GM19455 (cell line): ENCODE results near the gene PIK3CD.
"Not testable (repeated sequence)": the region's sequence is repeated elsewhere in the genome, so short reads cannot be mapped to it uniquely, and the experiment has no call there.

ENCODE experiments used
- ATAC-seq: cut with Tn5 transposase; IDR thresholded peaks from one replicate; pipeline ENCODE4 v1.9.1; 2021; ENCODE audit not compliant: unreplicated experiment

The PIK3CD gene

DNA sequence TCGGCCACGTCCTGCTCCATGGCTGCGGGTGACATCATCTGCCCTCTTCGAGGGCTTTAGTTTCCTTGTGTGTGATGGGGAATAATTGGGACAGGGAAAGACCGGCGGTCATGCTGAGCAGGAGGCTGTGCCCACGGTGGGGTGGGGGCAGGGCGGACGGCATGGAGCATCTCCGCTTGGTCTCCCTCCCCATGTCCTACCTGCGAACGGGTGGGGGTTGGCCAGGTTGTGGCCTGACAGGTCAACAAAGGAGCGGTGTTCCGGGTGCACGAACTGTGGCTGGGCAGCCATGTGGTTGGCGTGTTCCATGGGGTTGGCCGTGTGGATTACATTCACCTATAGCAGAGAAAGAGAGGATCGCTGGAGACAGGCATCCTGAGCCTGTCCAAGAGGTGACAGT is 80.0 kb downstream of the PIK3CD start:
- ATAC-seq, result no peak

DNA sequence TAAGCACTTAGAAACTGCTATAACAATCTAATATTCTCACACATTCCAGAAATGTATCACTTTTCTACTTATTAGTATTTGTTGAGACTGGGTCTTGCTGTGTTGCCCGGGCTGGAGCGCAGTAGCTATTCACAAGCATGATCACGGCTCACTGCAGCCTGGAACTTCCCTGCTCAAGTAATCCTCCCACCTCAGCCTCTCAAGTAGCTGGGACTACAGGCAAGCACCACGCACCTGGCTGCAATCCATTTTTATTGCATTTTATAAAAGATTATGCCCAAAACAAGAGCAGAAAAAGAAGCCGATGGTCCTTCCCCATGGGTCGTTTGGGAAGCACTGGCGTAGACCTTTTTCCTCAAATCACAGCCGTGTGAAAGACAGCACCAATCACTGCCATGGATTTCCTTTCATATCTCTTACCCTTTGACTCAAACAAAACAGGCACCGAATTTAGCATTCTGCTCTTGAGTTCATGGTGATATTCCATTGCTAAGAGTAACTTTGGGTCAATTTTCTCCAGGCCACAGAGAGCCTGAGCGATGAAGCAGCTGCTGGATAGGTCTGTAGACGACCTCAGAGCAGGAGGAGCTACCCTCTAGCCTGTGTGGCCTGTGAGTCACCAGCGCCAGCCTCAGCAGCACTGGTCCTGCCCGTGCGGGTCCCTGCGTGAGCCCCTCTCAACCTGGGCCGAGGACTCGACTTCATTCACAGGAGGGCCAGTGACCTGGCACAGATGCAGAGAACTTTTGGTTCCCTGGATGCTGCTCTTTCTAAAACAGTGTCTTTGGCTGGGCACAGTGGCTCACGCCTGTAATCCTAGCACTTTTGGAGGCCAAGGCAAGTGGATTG is 80.8 kb downstream of the PIK3CD start:
- ATAC-seq, result no peak

DNA sequence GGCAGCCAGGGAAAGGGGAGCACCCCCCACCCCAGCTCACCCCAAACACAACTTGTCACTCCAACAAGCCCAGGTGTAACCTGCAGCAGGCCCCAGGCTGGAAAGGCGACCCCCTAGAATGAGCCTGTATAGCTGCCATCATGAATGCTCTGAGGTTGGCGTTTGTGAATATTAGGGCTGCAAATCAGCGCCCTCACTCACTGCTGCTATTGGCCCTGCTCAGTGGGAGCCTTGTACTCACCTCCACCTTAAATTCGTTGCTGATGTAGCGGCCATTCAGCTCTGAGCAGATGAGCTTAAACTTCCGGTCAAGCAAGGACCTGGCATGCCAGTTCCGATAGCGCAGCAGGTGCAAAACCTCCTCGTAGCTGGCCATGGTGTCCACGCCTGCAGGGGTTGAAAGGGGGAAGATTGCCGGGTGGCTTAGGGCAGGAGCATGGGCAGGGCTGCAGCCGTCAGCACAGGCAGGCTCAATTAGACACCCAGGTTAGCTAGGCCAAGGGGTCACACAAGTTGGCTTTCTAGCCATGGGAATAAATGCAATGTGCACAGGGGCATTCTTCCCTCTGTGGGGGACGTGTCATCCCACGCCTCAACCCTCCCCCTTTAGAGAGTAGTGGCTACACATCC is 81.7 kb downstream of the PIK3CD start:
- no peak for ATAC-seq

DNA sequence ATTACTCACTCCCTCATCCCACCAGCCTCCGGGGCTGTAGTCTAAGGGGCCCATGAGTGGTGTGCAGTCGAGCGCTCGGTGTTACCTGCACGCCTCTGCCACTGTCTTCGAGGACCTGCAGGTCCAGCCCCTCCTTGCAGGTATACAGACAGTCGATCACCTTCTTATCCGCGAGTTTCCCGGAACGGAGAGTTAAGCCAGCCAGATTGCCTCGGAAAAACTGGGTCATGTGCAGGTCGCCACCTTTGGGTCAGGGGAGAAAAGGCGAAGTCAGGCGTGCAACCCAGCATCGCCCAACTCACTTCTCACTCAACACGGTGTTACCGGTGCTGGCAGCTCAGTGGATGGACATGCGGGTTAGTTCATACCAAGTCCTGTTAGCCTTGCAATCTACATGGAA is 84.3 kb downstream of the PIK3CD start:
- no peak for ATAC-seq

DNA sequence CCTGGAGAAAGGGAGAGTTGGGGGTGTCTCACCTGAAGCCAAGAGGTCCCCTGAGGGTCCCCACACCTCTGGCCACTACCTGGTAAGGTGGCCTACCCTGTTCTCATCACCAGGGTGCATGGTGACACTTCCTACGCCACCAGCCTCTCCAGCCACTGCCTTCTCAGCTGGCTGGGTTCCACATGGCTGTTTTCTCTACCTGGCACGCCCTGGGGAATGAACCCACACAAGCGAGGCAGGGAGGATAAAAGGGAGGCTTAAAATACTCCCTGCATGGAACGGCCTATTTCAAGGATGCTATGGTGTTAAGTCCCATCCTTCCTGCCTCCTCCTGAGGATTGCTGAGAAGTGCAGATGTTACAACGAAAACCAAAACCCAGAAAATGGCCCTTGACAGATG is 84.7 kb downstream of the PIK3CD start:
- ATAC-seq, result no peak

DNA sequence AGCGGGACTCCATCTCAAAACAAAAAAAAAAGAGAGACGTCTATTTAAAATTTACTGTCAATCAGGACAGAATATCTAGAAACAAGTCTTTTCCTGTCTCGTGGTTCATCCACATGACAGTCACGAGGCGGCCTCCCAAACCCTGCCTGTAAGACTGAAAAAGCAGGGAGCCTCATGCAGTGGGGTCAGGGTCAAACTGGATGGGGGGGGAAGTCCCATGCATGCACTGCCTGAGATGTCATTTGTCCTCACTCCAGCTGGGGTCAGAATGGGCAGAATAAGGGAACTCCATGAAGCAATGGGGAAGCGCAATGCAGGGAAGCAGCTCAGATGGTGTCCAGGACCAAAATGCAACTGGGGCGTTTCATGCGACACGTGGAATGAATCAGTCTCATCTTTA is 85.5 kb downstream of the PIK3CD start:
- ATAC-seq, result no peak

DNA sequence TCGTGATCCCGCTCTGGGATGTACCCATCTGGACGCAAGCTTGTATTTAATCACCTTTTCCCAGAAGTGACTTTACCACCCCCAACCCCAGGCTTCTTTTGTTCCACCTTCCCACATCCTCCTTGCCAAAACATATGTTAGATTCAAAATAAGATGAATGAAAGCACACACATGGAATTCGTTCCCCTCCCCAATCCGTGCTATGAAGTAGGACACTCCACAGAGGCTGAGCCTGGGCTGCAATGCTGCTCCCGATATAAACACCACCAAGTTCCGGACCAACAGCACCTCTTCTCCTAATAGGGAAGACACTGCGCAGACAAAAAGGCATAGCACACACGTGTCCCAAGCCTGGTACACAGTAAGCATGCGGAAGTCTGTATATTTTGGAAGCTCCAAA is 86.1 kb downstream of the PIK3CD start:
- no peak for ATAC-seq

DNA sequence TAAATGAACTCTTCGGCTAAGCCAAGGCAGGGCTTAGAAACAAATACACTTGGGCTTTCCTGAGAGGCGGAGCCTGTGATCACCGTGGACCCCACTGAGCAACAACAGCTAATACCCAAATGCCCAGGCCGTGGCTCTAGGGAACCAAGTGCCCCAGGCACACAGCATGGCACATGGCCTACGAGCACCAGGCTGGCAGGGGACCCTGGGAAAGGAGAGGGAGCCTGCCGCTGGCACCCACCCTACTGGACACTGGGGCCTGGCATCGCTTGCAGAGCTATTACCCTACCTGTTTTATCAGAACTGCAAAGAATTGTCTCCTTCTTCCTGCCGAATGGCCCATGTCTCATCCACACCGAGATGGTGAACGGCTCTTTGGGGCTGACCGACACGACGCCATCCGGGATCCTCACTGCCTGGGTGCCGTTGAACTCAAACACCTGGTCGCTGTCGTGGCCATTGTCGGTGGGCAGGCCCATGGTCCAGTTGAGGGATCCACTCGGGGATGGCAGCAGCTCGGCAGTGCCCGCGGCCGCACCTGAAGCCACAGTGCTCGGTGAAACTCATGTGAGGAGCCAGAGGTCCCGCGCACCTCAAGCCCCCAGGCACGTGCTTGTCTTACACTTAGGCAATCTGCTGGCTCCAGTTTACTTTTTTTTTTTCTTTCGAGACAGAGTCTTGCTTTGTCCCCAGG is 92.7 kb downstream of the PIK3CD start:
- ATAC-seq, result no peak

DNA sequence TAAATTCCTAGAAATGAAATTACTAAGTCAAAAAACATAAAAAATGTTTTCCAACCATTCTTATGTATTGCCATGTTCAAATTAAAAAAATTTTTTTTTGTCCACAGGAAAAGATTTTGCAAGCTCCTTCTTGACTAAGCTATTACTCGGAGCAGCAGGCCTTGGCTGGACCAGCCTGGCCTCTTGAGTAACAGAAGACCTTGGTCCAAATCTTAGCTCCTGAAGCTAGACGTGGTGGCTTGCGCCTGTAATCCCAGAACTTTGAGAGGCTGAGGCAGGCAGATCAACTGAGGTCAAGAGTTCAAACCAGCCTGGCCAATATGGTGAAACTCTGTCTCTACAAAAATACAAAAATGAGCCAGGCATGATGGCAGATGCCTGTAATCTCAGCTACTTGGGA is 94.7 kb downstream of the PIK3CD start:
- ATAC-seq, result no peak

DNA sequence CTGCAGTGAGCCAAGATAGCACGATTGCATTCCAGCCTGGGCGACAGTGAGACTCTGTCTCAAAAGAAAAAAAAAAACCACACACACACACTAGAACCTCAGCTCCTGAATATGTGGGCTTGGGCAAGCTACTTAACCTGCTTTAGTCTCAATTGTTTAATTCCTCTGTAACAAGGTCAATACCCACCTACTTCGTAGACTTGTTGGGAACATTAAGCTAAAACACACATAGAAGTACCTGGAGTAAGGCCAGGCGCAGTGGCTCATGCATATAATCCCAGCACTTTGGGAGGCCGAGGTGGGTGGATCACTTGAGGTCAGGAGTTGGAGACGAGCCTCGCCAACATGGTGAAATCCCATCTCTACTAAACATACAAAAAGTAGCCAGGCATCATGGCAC is 95.1 kb downstream of the PIK3CD start:
- no peak for ATAC-seq

DNA sequence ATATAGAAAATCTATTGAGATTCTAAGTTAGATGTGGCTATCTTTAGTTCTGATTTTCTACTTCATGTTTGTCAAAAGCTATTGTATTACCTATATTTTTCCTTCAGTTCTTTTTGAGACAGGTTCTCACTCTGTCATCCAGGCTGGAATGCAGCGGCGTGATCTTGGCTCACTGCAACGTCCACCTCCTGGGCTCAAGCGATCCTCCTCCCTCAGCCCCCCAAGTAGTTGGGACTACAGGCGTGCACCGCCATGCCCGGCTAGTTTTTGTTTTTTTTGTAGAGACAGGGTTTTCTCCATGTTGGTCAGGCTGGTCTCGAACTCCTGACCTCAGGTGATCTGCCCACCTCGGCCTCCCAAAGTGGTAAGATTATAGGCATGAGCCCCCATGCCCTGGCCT is 96.9 kb downstream of the PIK3CD start:
- ATAC-seq, result not testable (repeated sequence)

DNA sequence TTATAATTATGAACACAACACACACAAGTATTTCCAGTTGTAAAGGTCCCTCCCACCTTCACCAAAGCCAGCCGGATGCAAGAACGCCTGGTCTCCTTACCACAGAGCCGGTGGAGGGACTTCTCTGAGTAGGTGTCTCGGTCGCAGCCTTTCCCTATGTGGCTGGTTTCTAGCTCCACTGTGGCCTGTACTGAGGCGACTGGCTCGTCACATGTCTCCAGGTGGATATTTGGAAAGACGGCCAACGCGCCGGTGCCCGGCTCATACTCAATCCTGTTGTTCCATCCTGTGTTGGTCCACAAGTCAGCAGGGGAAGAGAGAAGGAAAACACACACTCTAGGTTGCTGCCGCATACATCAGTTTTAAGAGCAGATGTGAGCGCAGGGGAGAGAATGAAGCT is 97.8 kb downstream of the PIK3CD start:
- no peak for ATAC-seq

DNA sequence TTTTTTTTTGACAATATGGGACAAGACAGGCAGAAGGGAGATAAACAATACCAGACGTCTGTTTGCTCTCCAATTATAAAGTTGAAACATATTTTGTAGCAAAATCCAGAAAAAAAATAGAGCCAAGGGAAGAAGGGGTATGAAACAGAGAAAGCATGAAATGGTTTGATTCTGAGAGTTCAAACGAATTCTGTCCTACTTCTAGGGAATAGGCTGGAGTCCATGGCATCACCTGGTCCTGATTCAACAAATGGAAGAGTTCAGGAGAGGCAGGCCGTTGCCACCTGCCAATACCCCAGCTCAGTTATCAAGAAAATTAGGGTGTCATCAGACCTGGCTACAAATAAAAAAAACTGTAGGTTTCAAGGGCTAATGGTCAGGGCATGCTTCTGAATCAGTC is 100.4 kb downstream of the PIK3CD start:
- ATAC-seq, result no peak

DNA sequence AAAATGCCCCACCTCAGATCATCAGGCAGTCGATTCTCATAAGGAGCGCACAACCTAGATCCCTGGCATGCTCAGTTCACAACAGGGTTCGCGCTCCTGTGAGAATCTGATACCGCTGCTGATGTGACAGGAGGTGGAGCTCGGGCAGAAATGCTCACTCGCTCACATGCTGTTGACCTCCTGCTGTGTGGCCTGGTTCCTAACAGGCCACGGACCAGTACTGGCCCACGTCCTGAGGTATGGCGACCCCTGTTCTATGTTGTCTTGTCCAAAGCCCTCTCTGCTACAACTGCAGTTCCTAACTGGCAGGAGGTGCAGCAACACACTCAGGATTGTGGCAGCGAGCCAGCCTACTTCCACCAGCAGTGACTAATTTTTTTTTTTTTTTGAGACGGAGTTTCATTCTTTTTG is 101.6 kb downstream of the PIK3CD start:
- no peak for ATAC-seq

DNA sequence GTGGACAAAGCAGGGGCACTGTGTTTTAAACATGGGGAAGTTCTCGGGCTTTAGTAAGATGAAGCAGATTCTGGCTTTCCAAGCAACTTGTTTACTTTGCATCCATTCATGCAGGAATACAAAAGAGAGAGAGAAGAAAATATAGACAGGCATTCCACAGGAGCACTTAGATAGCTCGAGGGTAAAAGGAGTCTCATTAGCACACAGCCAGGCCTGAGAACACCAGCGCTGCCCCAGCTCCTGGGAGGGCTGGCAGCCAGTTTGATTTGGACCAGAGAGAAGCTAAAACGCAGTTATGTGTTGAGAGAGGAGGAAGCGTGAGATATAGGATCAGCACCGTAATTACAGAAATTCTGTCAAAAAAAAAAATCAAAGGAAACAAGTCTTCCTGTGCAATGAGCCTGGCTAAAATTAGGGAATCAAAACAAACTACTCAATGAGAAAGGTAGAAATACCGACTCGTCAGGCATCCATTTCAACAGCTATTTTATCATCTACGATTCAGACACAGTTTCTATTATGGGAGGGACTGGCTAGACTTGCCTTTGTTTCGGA is 104.0 kb downstream of the PIK3CD start:
- no peak for ATAC-seq

DNA sequence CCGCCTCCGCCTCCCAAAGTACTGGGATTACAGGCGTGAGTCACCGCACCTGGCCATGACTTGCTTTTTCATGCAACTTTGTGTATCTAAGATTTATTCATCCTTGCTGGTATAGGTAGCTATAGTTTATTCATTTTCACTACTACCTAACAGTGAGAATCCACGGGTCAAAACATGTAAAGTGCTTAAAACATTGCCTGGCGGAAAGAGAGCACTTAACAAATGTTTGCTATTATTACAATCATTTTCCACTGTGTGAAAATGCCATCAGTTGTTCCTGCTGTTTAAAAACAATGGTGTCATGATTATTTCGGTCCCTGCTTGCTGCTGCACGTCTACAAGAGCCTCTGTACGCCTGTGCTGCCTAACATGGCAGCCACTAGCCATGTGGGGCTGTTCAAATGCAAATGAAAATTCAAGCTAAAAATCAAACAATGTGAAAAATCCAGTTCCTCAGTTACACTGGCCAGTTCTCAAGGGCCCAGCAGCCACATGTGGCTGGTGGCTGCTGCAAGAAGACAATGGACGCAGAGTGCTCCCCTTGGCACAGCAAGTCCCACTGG is 107.1 kb downstream of the PIK3CD start:
- no peak for ATAC-seq

DNA sequence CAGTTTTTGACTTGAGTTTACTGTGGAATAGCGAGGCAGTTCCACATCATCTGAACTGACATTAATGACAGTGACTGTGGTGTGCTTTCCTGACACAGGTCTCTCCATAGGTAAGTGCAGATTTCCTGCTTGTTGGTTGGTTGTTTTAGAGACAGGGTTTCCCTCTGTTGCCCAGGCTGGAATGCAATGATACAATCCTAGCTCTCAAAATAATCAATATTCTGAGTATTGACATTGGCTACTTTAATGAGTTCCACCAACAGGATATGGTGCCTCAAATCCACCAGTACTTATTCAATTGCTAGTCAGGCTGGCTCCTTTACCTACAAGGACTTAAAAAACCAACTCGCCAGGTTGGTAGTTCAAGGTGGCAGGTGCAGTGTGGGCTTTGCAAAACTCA is 108.4 kb downstream of the PIK3CD start:
- ATAC-seq, result no peak

DNA sequence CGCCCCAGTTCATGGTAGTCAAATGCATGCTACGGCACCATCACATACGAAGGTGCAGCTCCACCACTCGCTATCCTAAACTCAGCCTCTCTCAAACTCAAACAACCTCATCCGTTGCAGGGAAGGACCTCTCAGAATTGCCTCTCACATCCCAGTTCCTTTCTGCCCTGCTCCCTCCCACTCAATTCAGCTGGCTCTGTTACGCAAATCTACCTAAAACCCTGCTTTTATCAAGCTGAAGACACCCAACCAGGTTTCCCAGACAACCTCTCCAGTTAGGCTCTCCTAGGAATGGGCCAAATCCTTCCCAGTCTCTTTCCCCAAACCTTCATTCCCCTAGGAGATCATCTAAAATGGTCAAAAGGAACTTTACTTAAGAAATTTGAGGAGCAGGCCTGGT is 109.3 kb downstream of the PIK3CD start:
- no peak for ATAC-seq

DNA sequence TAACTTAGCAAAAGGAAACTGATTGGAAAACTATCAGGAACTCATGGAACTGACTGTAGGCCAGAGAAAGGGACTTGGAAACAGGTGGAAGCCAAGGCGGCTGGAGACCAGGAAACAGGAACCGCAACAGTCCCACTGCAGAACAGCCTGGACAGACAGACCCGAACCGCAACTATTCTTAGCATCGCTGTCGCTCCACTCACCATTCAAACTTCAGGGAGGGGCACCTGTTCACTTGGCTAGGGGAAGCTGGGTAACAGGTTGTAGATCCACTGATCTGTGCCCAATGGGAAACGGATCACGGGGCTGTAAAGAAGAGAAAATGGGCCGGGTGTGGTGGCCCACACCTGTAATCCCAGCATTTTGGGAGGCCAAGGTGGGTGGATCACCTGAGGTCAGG is 110.3 kb downstream of the PIK3CD start:
- ATAC-seq, result no peak

DNA sequence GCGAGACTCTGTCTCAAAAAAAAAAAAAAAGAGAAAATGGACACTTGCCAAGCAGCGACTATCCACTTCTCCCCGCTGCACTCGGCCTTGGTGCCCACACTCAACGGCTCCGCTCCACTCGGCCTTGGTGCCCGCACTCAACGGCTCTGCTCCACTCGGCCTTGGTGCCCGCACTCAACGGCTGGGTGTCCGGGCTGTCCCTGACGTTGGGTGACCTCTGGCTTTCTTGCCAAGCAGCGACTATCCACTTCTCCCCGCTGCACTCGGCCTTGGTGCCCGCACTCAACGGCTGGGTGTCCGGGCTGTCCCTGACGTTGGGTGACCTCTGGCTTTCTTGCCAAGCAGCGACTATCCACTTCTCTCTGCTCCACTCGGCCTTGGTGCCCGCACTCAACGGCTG is 110.9 kb downstream of the PIK3CD start:
- not testable (repeated sequence) for ATAC-seq

DNA sequence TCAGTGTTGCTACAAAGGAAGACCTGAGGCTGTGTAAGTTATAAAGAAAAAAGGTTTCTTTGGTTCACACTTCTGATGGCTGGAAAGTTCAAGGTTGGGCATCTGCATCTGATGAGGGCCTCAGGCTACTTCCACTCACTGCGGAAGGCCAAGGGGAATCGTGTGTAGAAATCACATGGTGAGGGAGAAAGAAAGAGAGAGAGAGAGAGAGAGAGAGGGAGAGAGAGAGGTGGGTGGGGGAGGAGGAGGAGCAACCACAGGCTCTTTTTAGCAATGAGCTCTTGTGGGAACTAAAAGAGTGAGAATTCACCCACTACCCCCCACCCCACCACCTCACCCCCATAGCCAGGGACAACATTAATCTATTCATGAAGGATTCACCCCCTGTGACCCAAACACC is 112.4 kb downstream of the PIK3CD start:
- ATAC-seq, result no peak

DNA sequence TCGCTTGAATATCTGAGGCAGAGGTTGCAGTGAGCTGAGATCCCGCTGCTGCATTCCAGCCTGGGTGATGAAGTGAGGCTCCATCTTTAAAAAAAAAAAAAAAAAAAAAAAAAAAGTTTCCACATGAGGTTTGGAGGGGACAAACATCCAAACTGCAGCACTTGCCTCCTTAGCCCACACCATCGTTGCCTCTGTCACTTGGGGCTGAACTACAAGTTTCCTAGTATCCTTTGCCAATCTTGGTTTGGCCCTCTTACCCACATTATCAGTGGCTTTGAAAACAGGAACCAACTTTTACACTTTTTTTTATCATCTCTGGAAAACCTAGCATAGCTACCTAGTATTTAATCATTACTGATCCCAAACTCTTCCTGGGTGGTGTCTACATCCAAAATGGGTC is 113.0 kb downstream of the PIK3CD start:
- no peak for ATAC-seq
